Activated naive CD4-positive, alpha-beta T cell treated with anti-CD3 and anti-CD28 coated beads, Interleukin-2, amount 50 U/mL, for 24 hours (primary cell): ENCODE results near the gene GGACT.
A peak's percentile ranks its signal among the peaks of the same experiment; 100 is the strongest.
"Not testable (repeated sequence)": the region's sequence is repeated elsewhere in the genome, so short reads cannot be mapped to it uniquely, and the experiment has no call there.

ENCODE experiments used
- H3K27ac Mint-ChIP-seq: one replicate; pipeline ENCODE4 v1.8.0; 2021; ENCODE audit warnings: mild to moderate bottlenecking, mixed read lengths
- H3K27me3 Mint-ChIP-seq: one replicate; pipeline ENCODE4 v1.8.0; 2021; ENCODE audit warnings: mixed read lengths
- H3K36me3 Mint-ChIP-seq: one replicate; pipeline ENCODE4 v1.8.0; 2021; ENCODE audit warnings: mixed read lengths
- H3K4me1 Mint-ChIP-seq: one replicate; pipeline ENCODE4 v1.8.0; 2021; ENCODE audit warnings: mixed read lengths
- H3K4me3 Mint-ChIP-seq: one replicate; pipeline ENCODE4 v1.8.0; 2021; ENCODE audit warnings: mild to moderate bottlenecking, mixed read lengths
- H3K9me3 Mint-ChIP-seq: one replicate; pipeline ENCODE4 v1.8.0; 2021; ENCODE audit warnings: mixed read lengths

Gene GGACT

DNA sequence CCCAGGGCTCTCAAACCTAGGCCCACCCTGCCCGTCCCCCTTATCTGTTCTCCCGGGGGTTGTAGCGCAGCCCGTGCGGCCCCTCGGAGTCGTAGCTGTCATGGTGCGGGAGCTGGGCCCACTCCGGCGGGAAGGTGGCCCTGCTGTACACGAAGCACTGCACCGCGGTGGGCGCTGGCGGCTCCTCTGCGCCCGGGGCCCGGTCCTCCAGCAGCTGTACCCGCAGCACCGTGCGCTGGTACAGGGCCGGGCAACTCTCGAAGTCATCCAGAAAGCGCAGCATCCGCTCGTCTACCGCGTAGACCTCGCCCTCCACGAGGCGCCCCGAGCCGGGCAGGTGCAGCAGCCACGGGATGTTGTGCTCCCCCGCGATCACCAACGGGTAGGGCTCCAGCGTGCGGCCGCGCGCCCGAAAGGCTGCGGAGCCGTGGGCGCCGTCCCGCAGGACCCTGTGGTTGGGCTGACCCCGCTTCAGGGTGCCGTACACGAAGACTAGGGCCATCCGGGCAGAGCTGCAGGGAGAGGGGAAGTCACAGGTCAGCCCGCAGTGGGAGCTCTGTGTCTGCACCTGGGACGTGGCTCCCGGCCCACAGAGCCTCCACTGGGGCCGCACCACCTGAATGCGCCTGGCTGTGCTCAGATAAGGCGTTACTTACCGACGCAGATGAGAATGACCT is 56.4 kb downstream of the GGACT start:
- peaks cover 8% of the 10 kb centered on the region for H3K4me1 Mint-ChIP-seq
- H3K9me3 Mint-ChIP-seq, result no peaks in the 10 kb centered on the region
- H3K4me3 Mint-ChIP-seq, result no peak overlapping the region
- no peaks in the 10 kb centered on the region for H3K27me3 Mint-ChIP-seq
- H3K36me3 Mint-ChIP-seq, result peaks cover 5% of the 10 kb centered on the region
- H3K27ac Mint-ChIP-seq, result no peak overlapping the region

DNA sequence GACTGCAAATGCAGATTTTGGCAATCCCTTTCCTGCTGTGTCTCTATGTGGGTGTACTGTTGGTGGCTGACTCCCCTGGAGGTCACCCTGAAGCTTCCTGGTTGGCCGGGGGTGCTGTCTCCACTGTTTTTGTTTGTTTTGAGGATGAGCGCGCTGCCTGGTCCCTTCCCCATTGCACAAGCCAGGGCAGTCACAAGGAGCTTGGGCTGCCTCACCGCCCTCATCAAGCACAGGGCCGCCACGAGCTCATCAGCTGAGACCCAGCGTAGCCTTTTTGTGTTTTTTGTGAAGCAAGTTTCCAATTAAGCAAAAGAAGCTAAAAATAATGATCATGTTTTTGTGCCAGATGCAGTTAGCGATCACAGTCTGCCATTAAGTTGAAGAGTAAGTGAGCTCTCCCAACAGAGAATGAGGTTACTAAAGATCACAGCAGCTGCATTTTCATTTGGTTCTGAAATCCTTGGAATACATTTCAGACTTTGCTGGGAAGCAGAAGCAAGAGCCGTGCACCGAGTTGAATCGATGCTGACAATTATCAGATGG is 57.8 kb downstream of the GGACT start:
- H3K4me1 Mint-ChIP-seq, result no peaks in the 10 kb centered on the region
- no peaks in the 10 kb centered on the region for H3K9me3 Mint-ChIP-seq
- H3K27me3 Mint-ChIP-seq, result no peaks in the 10 kb centered on the region
- H3K4me3 Mint-ChIP-seq, result no peak overlapping the region
- peaks cover 5% of the 10 kb centered on the region for H3K36me3 Mint-ChIP-seq
- no peak overlapping the region for H3K27ac Mint-ChIP-seq

DNA sequence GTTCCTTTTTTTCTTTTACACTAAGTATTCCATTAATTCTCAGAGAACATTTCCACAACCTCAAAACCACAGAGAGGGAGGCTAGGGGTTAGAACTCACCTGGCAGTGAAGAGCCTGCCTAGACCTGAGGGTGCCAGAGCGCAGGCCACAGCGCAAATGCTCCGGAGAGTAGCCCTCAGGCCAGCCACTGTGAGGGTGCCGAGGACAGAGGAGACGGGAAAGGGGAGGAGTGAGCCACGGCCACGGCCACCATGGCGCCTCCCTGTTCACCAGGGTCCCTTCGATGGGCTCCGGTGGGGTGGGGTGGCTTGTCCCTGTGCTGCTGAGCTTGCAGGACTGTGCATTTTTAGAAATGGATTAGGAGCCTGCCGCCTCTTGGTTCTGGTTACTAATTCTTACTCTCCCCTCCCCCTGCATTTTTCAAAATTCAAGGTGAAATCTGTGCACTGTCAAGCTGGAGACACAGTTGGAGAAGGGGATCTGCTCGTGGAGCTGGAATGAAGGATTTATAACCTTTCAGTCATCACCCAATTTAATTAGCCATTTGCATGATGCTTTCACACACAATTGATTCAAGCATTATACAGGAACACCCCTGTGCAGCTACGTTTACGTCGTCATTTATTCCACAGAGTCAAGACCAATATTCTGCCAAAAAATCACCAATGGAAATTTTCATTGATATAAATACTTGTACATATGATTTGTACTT is 58.8 kb downstream of the GGACT start:
- no peak overlapping the region for H3K4me3 Mint-ChIP-seq
- H3K27ac Mint-ChIP-seq, result no peak overlapping the region
- no peaks in the 10 kb centered on the region for H3K27me3 Mint-ChIP-seq
- no peaks in the 10 kb centered on the region for H3K9me3 Mint-ChIP-seq
- H3K36me3 Mint-ChIP-seq, result peaks cover 5% of the 10 kb centered on the region
- H3K4me1 Mint-ChIP-seq, result no peaks in the 10 kb centered on the region

DNA sequence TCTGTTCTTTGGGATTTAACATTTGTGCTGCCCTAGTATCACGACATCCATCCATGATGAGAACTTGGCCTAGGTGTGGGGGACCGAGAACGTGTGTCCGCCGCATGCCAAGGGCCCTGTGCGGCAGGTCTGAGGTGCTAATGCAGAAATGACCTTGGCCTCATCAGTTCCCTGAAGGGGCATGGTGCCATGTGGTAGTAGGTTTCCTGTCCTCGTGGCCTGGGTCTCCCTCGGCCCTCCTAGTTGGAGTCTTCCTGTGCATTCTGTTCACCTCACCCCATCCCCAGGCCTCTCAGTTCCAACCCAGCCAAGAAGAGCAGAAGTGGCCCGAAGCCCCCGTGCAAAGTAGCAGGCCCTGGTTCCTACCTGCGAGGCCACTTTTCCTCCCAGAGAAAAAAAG is 59.8 kb downstream of the GGACT start:
- no peaks in the 10 kb centered on the region for H3K27me3 Mint-ChIP-seq
- H3K9me3 Mint-ChIP-seq, result no peaks in the 10 kb centered on the region
- H3K36me3 Mint-ChIP-seq, result peaks cover 3% of the 10 kb centered on the region
- H3K4me1 Mint-ChIP-seq, result no peaks in the 10 kb centered on the region
- no peak overlapping the region for H3K27ac Mint-ChIP-seq
- no peak overlapping the region for H3K4me3 Mint-ChIP-seq

DNA sequence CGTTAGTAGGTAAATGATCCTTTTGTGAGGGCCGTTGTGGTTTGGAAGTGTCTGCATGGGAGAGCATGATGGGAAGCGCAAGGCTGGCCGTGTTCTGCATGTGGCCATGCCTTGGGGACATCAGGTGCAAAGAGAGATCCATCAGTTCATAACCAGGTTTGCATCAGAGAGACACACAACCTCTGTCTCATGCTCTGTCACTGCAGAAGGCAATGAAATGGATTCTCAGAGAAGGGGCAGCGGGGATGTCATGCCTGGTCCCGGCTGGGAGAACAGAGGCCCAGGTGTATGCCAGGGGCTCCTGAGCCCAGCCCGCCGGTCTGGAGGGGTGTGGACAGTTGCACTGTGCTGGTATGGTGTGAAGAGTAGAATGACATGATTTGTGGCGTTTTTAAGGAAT is 60.2 kb downstream of the GGACT start:
- Mint-ChIP-seq H3K27me3 (no peaks in the 10 kb centered on the region), H3K9me3 (no peaks in the 10 kb centered on the region), H3K4me1 (no peaks in the 10 kb centered on the region), H3K4me3 (no peak overlapping the region), H3K27ac (no peak overlapping the region), H3K36me3 (peaks cover 3% of the 10 kb centered on the region)

DNA sequence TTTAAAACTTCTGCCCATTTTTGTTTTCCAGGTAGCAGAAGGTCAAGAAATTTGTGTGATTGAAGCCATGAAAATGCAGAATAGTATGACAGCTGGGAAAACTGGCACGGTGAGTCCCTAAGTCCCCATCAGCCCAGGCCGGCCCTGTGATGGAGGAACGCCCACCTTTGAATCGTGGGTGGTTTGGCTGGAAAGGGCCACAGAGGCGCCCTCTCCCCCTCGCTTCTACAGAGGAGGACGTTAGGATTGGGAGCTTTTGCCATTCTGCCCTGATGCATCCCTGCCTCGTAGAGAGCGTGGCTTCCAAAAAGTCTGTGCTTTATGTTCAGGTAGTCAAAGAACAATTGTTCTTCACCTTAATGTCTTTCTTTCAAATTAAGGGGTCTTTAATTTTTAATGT is 60.9 kb downstream of the GGACT start:
- H3K27me3 Mint-ChIP-seq, result no peaks in the 10 kb centered on the region
- H3K4me3 Mint-ChIP-seq, result no peak overlapping the region
- no peak overlapping the region for H3K27ac Mint-ChIP-seq
- no peaks in the 10 kb centered on the region for H3K9me3 Mint-ChIP-seq
- peaks cover 3% of the 10 kb centered on the region for H3K36me3 Mint-ChIP-seq
- H3K4me1 Mint-ChIP-seq, result peaks cover 3% of the 10 kb centered on the region

DNA sequence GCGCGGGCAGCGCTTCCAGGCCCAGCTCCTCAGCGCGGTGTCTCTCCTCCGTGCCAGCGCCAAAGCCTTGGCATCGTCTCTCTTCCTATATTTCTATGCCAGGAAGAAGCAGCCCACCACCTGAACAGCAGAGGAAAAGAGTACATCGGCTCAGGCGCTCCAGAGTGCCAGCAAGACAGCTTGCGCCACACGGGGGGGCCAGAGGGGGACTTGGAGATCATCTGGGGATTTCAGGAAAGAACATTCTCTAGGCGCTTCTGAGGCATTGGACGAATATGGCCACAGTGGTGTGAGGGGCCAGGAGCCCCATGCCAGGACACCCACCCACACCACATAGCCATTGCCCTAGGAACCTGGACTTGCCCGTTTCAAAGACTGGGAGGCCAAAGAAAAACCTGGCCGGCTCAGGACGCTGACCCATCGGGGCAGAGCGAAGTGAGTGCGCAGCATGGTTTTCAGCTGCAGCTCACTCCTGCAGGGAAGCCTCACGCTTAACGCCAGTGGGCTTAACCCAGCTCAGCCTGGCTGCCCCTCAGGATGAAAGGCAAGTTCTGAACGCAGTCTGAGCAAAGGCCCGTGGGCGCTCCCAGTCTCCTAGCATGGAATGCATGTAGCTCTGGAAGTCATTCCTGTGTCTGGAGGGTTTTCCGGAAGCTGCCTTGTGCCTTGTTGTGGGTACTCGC is 62.1 kb downstream of the GGACT start:
- H3K4me1 Mint-ChIP-seq, result peaks cover 11% of the 10 kb centered on the region
- no peaks in the 10 kb centered on the region for H3K36me3 Mint-ChIP-seq
- H3K27me3 Mint-ChIP-seq, result no peaks in the 10 kb centered on the region
- no peak overlapping the region for H3K27ac Mint-ChIP-seq
- no peaks in the 10 kb centered on the region for H3K9me3 Mint-ChIP-seq
- no peak overlapping the region for H3K4me3 Mint-ChIP-seq

DNA sequence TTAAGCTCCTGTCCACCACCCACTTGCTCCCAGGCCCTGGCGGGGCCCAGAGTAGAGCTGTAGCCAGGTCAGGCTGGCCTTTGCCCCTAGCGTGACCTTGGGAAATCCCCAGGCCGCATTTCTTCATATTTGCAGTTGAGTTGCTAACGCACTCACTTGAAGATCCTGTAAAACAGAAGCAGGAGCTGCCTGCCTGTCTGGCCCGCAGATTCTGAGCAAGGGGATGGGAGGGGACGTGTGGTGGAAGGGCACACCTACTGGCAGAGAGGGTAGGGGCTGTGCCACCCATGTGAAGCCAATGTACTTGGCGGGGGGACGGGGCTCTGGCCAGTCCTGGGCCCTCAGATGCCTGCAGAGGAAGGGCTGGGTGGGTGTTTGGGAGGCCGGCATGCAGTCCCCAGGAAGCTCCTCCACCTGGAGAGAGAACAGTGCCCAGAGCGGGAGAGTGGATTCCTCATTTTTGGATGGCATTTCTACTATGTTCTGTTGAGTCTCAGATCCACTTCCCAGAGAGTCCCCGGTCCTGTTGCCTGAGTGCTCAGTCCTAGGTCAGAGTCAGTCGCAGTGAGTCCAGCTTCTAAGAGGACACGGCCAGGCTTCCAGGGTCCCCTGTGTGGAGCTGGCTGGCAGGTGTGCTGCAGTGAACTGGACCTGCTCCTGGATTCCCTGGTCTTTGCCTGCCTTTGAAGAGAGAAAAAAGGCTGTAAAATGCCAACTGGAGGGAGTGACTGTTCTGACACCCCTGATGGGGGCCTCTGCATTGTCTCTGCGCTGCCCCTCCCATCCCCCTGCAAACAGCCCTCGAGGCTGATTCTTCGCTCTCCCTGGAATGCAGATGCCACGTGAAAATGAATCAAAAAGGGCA is 62.9 kb downstream of the GGACT start:
- Mint-ChIP-seq H3K36me3 (no peaks in the 10 kb centered on the region), H3K27me3 (no peaks in the 10 kb centered on the region), H3K4me1 (peaks cover 13% of the 10 kb centered on the region), H3K27ac (no peak overlapping the region), H3K4me3 (no peak overlapping the region), H3K9me3 (no peaks in the 10 kb centered on the region)

DNA sequence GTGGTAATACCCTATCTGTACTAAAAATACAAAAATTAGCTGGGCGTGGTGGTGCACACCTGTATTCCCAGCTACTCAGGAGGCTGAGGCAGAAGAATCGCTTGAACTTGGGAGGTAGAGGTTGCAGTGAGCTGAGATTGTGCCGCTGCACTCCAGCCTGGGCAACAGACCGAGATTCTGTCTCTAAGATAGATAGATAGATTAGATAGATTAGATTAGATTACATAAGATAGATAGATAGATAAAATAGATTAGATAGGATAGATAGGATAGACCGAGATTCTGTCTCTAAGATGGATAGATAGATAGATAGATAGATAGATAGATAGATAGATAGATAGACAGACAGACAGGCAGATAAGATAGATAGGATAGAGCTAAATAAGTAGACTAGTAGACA is 63.9 kb downstream of the GGACT start:
- H3K4me1 Mint-ChIP-seq, result peaks cover 13% of the 10 kb centered on the region
- H3K27ac Mint-ChIP-seq, H3K4me3 Mint-ChIP-seq: not testable (repeated sequence)

DNA sequence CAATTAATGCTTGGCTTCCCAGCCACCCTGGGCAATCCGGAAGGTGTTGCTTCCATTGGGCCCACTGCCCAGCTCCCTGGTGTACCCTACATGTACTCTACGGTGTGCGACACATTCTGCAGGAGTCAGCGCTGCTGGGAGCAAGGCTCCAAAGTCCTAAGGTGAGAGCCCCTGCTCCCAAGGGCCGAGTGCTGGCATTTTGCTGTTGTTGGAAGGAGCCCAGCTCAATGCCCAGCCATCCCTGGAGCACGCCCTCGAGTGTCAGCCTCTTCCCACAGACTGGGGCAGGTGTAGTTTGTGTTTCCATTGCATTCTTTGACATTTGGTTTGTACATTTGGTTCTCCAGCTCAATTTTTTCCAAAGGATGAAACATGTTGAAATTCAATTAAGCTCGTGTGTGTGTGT is 64.6 kb downstream of the GGACT start:
- Mint-ChIP-seq H3K4me3 (no peak overlapping the region), H3K27ac (no peak overlapping the region), H3K36me3 (no peaks in the 10 kb centered on the region), H3K27me3 (no peaks in the 10 kb centered on the region), H3K9me3 (no peaks in the 10 kb centered on the region), H3K4me1 (peaks cover 13% of the 10 kb centered on the region)

More for the DNA sequence above, 63.9 kb downstream of the GGACT start:
- not testable (repeated sequence) for H3K36me3 Mint-ChIP-seq, H3K27me3 Mint-ChIP-seq, H3K9me3 Mint-ChIP-seq

DNA sequence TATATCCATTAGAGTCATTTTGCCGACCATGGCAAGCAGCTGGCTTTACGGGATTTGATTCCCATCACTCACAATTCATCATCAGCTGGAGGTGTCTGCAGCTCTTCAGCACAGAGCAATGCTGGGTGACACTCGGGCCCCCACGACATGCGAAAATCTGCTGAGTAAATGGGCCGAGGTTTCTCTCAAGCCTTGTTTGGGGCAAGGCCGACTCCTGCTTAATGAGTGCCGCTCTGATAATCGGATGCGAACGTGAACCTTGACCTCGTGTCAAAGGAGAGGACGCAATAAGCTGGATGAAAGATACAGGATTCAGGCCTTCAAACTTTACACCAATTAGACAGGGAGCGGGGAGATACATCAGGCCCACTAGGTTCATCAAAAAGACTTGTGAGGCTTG is 65.2 kb downstream of the GGACT start:
- Mint-ChIP-seq H3K9me3 (no peaks in the 10 kb centered on the region), H3K4me1 (peaks cover 13% of the 10 kb centered on the region), H3K36me3 (no peaks in the 10 kb centered on the region), H3K27ac (no peak overlapping the region), H3K27me3 (no peaks in the 10 kb centered on the region), H3K4me3 (no peak overlapping the region)

DNA sequence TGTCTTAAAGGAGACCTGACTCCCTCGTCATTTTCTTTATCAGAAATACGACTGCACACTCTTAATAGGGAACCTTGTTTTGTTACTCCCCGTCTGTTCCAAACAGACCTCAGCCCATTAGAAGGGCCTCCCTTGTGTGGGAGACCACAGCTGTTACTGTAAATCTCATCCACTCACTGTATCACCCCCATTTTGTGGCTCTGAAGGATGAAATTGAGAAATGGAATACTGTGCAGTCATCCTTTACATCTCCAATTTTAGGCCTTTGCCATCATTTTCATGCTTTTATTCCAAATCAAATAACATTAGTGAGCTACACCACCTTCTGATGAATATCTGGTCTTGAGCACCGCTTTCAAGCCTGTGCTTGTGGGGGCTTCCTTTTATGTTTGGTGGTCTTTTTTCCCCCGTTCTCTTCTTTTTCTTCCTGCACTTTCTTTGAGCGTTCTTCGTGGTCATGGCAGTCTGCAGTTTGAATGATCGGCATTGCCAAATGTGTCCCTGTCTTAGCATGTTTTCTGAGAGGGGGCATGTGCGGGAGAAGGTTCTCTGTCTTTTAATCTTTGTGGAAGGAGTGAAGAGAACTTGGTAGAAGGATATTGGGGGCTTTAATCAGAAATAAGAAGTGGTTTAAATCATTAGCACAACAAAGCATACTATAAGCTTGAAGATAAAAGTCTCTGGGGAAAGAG is 65.8 kb downstream of the GGACT start:
- Mint-ChIP-seq H3K4me1 (peaks cover 13% of the 10 kb centered on the region), H3K9me3 (no peaks in the 10 kb centered on the region), H3K27me3 (no peaks in the 10 kb centered on the region)

DNA sequence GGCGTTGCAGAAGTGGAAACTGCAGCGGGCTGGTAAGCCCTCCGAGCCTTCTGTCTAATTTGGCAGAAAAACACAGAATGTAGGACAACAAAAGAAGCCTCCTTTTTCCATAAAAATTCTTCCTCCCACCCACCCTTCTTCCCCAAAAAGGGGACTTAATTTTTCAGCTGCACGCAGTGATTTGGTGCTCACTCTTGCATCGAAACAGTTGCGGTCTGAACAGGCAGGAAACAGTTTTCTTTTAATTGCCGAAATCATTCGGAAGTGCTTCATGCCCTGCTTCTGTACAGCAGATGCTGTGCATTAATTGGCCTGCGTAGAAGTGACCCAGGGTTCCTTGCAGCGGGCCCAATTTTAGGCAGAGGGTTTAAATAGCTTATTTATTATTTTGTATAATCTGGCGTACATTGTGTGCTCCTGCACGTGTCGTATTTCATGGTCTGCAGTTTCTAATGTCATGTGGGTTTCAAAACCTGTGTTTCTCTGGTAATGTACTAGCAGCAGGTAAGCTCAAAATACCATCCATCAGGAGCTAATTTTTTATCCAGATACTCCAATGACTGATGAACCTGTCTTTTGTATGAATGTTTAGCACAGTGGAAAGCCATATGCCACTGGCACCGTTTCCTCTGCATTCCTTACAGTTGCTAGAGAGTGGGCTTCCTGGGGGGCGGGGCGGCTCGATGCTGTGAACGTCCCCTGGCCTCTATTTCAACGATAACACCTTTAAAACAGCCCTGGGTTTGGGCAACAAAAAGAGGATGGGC is 66.6 kb downstream of the GGACT start:
- Mint-ChIP-seq H3K27me3 (no peaks in the 10 kb centered on the region), H3K36me3 (no peaks in the 10 kb centered on the region), H3K27ac (no peak overlapping the region), H3K9me3 (no peaks in the 10 kb centered on the region), H3K4me1 (peaks cover 13% of the 10 kb centered on the region), H3K4me3 (peak overlapping the region; percentile 71)

More for the DNA sequence above, 65.8 kb downstream of the GGACT start:
- H3K4me3 Mint-ChIP-seq, result no peak overlapping the region
- H3K27ac Mint-ChIP-seq, result no peak overlapping the region
- no peaks in the 10 kb centered on the region for H3K36me3 Mint-ChIP-seq
